Iris pigment epithelial cell (primary cell): ENCODE measurements around the gene HINT1.
A peak's percentile ranks its signal among the peaks of the same experiment; 100 is the strongest.

Experiments
- DNase-seq: peaks from one replicate; pipeline ENCODE4 v3.0.0-alpha.2; 2011; ENCODE audit warnings: low read depth

The HINT1 gene

DNA sequence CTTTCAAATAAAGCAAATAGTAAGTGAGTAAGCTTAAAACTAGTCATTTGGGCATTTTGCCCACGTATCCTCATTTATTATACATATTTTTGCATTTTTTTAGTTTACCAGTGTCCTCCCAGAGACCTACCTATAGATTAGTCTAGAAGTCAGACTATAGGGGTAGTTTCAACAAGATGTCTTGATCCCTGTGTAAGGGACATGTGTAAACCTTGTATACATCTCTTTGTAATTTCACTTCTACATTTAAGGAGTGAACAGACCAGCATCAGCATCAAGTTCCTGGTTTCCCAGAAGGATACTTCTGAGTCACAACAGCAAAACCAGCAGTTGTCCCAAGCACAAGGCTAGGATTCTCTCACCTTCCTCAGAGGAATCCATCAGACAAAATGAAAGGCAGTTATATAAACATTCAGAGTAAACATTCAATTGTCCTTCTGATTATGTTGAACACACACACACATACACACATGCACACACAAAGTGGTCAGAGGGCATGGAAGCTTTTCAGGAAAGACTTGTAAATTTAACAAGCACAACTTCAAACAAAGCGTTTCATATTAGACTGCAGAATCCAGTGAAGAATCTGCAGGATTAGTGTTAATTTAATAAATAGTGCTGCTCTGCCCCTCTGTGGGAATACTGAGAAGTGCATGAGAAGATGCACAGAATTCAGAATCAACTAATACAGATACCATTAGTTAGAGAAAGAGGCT is 55.4 kb downstream of the HINT1 start:
- peak; percentile 39 for DNase-seq
